Loucy (cell line): ENCODE measurements around the gene KIF21A.

Experiments used
- H2AFZ ChIP-seq: fragments of 200-600 bp; sonication (generic); 2 replicates; pipeline ENCODE4 v1.6.0; 2016; ENCODE audit warnings: antibody characterized with exemption, mild to moderate bottlenecking, low read length, moderate library complexity
- H3F3A ChIP-seq: fragments of 200-600 bp; 2 replicates; pipeline ENCODE4 v1.6.0; 2016; ENCODE audit warnings: antibody characterized with exemption, low read depth, mild to moderate bottlenecking
- H3K27me3 ChIP-seq: fragments of 200-600 bp; sonication (generic); 2 replicates; pipeline ENCODE4 v1.6.1; 2014; ENCODE audit warnings: low read length, mild to moderate bottlenecking; ENCODE audit not compliant: insufficient read depth, poor library complexity, severe bottlenecking
- H3K36me3 ChIP-seq: fragments of 200-600 bp; sonication (generic); 2 replicates; pipeline ENCODE4 v1.6.1; 2016; ENCODE audit warnings: low read length; ENCODE audit not compliant: insufficient read depth
- H3K4me1 ChIP-seq: fragments of 200-600 bp; sonication (generic); 2 replicates; pipeline ENCODE4 v1.5.1; 2014; ENCODE audit warnings: low read length, mild to moderate bottlenecking; ENCODE audit not compliant: insufficient read depth, poor library complexity, severe bottlenecking
- H3K4me2 ChIP-seq: fragments of 200-600 bp; sonication (generic); 2 replicates; pipeline ENCODE4 v1.6.0; 2014; ENCODE audit warnings: antibody characterized with exemption, low read length, low read depth, mild to moderate bottlenecking; ENCODE audit not compliant: poor library complexity, severe bottlenecking
- H3K4me3 ChIP-seq: fragments of 200-600 bp; sonication (generic); 2 replicates; pipeline ENCODE4 v1.5.1; 2014; ENCODE audit warnings: low read length, mild to moderate bottlenecking, mixed read lengths; ENCODE audit not compliant: poor library complexity, severe bottlenecking
- H3K79me2 ChIP-seq: fragments of 200-600 bp; sonication (generic); 2 replicates; pipeline ENCODE4 v1.6.1; 2014; ENCODE audit warnings: low read length; ENCODE audit not compliant: insufficient read depth
- H3K9ac ChIP-seq: fragments of 200-600 bp; sonication (generic); 2 replicates; pipeline ENCODE4 v1.6.0; 2014; ENCODE audit warnings: mild to moderate bottlenecking, low read depth, low read length, moderate library complexity; ENCODE audit not compliant: poor library complexity, severe bottlenecking
- H3K9me2 ChIP-seq: fragments of 200-600 bp; sonication (generic); replicated peaks from 2 replicates; pipeline ENCODE4 v1.6.1; 2016; ENCODE audit warnings: low read depth, low read length, mixed read lengths
- H3K9me3 ChIP-seq: fragments of 200-600 bp; sonication (generic); 2 replicates; pipeline ENCODE4 v1.6.1; 2014; ENCODE audit warnings: mild to moderate bottlenecking, antibody characterized with exemption, low read length, low read depth; ENCODE audit not compliant: insufficient read depth
- H4K20me1 ChIP-seq: fragments of 200-600 bp; sonication (generic); 2 replicates; pipeline ENCODE4 v1.6.0; 2014; ENCODE audit warnings: antibody characterized with exemption, low read length, mild to moderate bottlenecking; ENCODE audit not compliant: insufficient read depth, poor library complexity, severe bottlenecking
- EZH2phosphoT487 ChIP-seq: fragments of 200-600 bp; IDR thresholded peaks from 2 replicates; pipeline ENCODE4 v1.6.1; 2018; ENCODE audit warnings: antibody characterized with exemption, mild to moderate bottlenecking, moderate library complexity, borderline replicate concordance
- TF ChIP-seq, protein P1 (sequence below): fragments of 200-600 bp; sonication (generic); conservative IDR thresholded peaks from 2 replicates; pipeline ENCODE4 v1.5.1; 2014; ENCODE audit warnings: mild to moderate bottlenecking, antibody characterized with exemption, low read length

Gene KIF21A

DNA sequence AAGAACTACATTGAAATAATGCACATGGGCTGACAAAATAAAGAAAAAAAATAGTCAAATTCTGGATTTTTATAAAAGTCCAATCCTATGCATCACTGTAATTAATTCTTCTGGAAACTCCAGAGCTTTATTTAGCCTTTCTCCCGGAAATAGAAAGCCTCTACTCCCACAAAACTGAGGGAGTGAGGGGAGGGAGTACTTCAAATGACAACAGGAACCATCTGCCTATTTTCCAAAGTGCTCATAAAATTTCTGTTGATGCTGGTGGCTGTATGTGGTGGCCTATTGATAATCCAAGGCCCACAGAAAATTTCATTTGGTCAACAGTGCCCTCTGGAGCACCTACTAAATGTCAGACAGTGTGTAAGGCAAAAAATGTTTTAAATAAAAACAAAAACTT is 64.6 kb downstream of the KIF21A start:
- no peaks in the 10 kb centered on the region for H3K79me2 ChIP-seq
- H4K20me1 ChIP-seq: no peaks in the 10 kb centered on the region
- H3K9me2 ChIP-seq: no peaks in the 10 kb centered on the region
- no peak for TF ChIP-seq EZH2phosphoT487
- TF ChIP-seq, protein P1, sequence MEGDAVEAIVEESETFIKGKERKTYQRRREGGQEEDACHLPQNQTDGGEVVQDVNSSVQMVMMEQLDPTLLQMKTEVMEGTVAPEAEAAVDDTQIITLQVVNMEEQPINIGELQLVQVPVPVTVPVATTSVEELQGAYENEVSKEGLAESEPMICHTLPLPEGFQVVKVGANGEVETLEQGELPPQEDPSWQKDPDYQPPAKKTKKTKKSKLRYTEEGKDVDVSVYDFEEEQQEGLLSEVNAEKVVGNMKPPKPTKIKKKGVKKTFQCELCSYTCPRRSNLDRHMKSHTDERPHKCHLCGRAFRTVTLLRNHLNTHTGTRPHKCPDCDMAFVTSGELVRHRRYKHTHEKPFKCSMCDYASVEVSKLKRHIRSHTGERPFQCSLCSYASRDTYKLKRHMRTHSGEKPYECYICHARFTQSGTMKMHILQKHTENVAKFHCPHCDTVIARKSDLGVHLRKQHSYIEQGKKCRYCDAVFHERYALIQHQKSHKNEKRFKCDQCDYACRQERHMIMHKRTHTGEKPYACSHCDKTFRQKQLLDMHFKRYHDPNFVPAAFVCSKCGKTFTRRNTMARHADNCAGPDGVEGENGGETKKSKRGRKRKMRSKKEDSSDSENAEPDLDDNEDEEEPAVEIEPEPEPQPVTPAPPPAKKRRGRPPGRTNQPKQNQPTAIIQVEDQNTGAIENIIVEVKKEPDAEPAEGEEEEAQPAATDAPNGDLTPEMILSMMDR: no peak
- no peaks in the 10 kb centered on the region for H3K9me3 ChIP-seq
- no peaks in the 10 kb centered on the region for H3K27me3 ChIP-seq
- H3K4me2 ChIP-seq: no peak overlapping the region
- H3K36me3 ChIP-seq: no peaks in the 10 kb centered on the region
- no peak overlapping the region for H3K9ac ChIP-seq
- no peak overlapping the region for H3K4me3 ChIP-seq
- H2AFZ ChIP-seq: no peak overlapping the region
- H3K4me1 ChIP-seq: no peaks in the 10 kb centered on the region
- no peaks in the 10 kb centered on the region for H3F3A ChIP-seq

DNA sequence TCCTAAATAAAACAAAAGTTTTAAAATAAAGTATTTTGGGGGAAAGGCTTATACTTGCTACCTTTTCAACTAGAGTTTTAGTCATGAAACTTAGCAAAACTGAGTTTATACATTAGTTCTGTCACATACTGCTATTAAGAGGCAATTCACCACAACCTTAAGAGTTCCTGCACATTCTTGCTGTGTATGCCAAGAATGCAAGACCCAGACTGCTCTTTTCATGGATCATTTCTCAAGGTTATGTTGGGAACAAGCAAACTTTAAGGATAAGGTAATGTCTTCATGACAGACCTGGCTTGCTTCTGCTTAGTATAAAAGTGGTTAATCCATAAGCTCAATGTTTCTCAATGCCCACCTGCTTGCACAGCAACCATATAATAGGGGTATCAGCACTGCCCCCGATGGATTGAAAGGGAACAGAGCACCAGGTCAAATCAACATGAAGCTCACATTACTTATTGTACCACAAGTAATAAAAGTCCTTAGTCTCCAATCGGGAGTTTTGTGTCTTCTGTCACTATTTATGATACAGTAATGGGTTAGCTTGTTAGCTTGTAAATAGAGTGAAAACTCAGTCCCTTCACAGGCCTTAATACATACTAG is 67.6 kb downstream of the KIF21A start:
- Histone ChIP-seq H3K79me2 (no peaks in the 10 kb centered on the region), H3K36me3 (no peaks in the 10 kb centered on the region), H4K20me1 (no peaks in the 10 kb centered on the region), H3K9me2 (no peaks in the 10 kb centered on the region), H2AFZ (no peak overlapping the region), H3K4me1 (no peaks in the 10 kb centered on the region), H3K9me3 (no peaks in the 10 kb centered on the region), H3K27me3 (no peaks in the 10 kb centered on the region), H3K9ac (no peak overlapping the region), H3F3A (no peaks in the 10 kb centered on the region), H3K4me3 (no peak overlapping the region), H3K4me2 (no peak overlapping the region)
- TF ChIP-seq EZH2phosphoT487: no peak
- TF ChIP-seq, protein P1: peak; percentile 28; the same call in 1 of the 2 replicates

DNA sequence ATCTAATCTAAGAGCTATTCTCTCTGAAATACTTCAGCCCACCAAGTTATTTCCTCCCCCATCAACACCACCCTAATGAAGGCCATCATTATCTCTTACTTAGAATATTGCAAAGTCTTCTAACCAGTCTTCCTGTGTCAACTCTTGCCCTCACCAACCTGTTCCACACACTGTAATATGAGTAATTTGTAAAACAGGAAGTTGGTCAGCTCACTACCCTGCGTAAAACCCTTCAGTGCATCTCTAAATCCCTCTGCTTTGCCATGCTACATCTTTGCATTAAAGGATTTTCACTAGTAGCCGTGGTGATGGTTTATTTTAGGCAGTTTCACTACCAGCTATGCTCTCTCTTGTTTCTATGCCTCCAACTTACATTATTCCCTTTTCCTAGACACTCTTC is 70.0 kb downstream of the KIF21A start:
- Histone ChIP-seq H3K4me1 (no peaks in the 10 kb centered on the region), H3K4me3 (no peak overlapping the region), H4K20me1 (no peaks in the 10 kb centered on the region), H3K9ac (no peak overlapping the region), H3K36me3 (no peaks in the 10 kb centered on the region), H3K4me2 (no peak overlapping the region), H2AFZ (no peak overlapping the region), H3K9me2 (no peaks in the 10 kb centered on the region), H3F3A (no peaks in the 10 kb centered on the region), H3K9me3 (no peaks in the 10 kb centered on the region), H3K79me2 (no peaks in the 10 kb centered on the region), H3K27me3 (no peaks in the 10 kb centered on the region)
- TF ChIP-seq EZH2phosphoT487: no peak
